ENCODE results near the gene COMTD1. TPM values are rescaled to one million over a fixed set of nuclear protein-coding genes. Genes with fewer than 3 reads are reported as not detected.

COMTD1 gene
- total and polyA plus RNA-seq, 2 of the 13 experiments (the other 11 are each of a cell fraction or from before 2014, with no cell fraction given) = 11.8 to 18.4 TPM

GRCh38 chr10:75189266-75190096 is 46.3 kb downstream of the COMTD1 start (continued):
- TF ChIP-seq KIAA2018 (CRISPR knock-in tag; IDR thresholded peaks at IDR 0.05; ENCODE audit: borderline replicate concordance) (no peak), MTA1 (CRISPR knock-in tag; IDR thresholded peaks at IDR 0.05; ENCODE audit: borderline replicate concordance) (peak; percentile 71; the same call in 1 of the 2 replicates), ETV6 (CRISPR knock-in tag; conservative IDR thresholded peaks at IDR 0.05) (no peak), ZNF552 (CRISPR knock-in tag; IDR thresholded peaks at IDR 0.05; ENCODE audit: borderline replicate concordance) (no peak), MLXIP (CRISPR knock-in tag; IDR thresholded peaks at IDR 0.05; ENCODE audit: borderline replicate concordance) (no peak), ZNF17 (CRISPR knock-in tag; IDR thresholded peaks at IDR 0.05) (no peak), FOXP1 (IDR thresholded peaks at IDR 0.05) (no peak), FOXP1 (CRISPR knock-in tag; IDR thresholded peaks at IDR 0.05) (no peak), ZNF10 (CRISPR knock-in tag; IDR thresholded peaks at IDR 0.05; ENCODE audit: borderline replicate concordance, low read depth) (no peak), GATAD2A (CRISPR knock-in tag; IDR thresholded peaks at IDR 0.05) (peak; percentile 40; the same call in 1 of the 2 replicates), FOXK2 (IDR thresholded peaks at IDR 0.05) (no peak), ZNF331 (CRISPR knock-in tag; IDR thresholded peaks at IDR 0.05) (peak; percentile 31; the same call in 1 of the 2 replicates), ATF7 (IDR thresholded peaks at IDR 0.05) (peak; percentile 27; the same call in 1 of the 2 replicates), ATF7 (CRISPR knock-in tag; IDR thresholded peaks at IDR 0.05) (no peak), ZMYM4 (CRISPR knock-in tag; IDR thresholded peaks at IDR 0.05) (0 out of 2 replicates have a peak, but pooled peaks have one; percentile 47), ZNF335 (CRISPR knock-in tag; IDR thresholded peaks at IDR 0.05) (peak; percentile 58; the same call in 1 of the 2 replicates), STAT6 (CRISPR knock-in tag; IDR thresholded peaks at IDR 0.05; ENCODE audit: borderline replicate concordance) (no peak)
